GM19372 (cell line): ENCODE data around the gene SHC1.
"Not testable (repeated sequence)": the region's sequence is repeated elsewhere in the genome, so short reads cannot be mapped to it uniquely, and the experiment has no call there.

Source experiments
- ATAC-seq: cut with Tn5 transposase; IDR thresholded peaks from one replicate; pipeline ENCODE4 v1.9.1; 2021; ENCODE audit warnings: mild to moderate bottlenecking, low read depth, moderate library complexity; ENCODE audit not compliant: unreplicated experiment

Gene SHC1

DNA sequence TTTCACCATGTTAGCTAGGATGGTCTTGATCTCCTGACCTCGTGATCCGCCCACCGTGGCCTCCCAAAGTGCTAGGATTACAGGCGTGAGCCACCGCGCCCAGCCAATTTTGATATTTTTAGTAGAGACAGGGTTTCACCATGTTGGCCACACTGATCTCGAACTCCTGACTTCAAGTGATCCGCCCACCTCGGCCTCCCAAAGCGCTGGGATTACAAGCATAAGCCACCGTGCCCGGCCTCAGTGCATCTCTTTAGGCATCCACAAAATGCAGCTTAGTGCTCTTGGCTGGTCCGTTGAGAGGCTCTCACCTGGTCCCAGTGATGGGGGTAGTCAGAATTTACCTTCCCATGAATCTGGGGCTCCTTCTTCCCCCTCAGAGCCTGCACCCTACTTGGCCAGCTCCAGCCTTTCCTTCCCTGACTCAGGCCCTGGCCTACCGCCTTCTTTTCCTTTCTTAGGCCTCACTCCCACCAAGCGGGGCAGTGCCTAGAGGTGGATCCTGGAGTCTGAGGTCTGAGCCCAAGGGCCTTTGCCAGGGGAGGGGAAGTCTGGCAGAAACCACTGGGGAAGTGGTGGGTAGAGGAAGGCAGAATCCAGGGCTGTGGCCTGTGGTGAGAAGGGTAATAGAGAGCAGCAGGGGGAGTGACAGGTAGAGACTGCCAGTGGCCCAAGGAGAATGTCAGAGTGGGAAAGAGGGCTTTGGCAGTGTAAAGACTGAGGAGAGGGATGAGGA is 26.6 kb upstream of the SHC1 start:
- no peak for ATAC-seq

DNA sequence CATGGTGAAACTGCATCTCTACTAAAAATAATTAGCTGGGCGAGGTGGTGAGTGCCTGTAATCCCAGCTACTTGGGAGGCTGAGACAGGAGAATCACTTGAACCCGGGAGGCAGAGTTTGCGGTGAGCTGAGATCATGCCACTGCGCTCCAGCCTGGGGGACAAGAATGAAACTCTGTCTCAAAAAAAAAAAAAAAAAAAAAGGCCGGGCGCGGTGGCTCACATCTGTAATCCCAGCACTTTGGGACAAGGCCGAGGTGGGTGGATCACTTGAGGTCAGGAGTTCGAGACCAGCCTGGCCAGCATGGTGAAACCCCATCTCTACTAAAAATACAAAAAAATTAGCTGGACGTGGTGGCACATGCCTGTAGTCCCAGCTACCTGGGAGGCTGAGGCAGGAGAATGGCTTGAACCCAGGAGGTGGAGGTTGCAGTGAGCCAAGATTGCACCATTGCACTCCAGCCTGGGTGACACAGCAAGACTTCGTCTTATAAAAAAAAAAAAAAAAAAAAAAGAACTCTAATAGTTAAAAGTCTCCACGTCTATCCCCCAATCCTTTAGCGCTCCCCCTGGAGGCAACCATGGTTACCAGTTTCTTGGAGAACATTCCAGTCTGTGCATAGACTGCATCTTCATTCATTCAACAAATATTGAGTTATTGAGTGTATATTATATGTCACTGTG is 24.9 kb upstream of the SHC1 start:
- not testable (repeated sequence) for ATAC-seq

DNA sequence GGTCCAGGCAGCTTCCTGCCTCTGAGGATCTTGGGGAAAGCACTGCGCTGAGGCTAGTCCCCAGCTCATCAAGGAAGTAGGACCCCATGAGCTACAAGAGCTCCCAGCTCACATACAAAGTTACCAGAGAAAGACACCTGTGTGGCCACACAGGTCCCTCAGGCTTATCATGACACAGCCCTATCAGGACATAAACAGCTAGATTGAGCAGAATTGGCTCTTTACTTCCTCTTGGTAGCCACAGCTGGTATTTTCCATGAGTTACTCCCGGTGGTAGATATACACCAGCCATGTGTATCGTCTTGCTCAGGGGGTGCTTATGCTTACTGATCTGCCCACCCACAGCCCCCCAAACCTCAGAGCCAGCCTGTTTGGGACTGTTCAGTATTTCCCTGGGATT is 24.0 kb upstream of the SHC1 start:
- ATAC-seq = no peak

DNA sequence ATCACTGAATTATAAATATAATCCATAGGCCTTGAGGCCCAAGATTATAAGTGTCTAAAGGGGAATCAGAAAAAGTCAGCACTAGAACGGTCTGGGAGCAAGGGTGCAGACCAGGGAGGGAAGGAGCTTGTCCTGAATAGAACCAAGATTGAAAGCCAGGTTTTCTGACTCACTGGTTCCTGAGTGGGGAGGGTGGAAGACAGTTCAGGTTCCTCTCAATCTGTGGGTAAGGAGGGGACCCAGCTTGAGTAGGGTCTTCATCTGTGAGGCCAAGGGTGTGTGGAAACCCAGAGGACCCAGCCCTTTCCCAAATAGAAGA is 23.7 kb upstream of the SHC1 start:
- no peak for ATAC-seq

DNA sequence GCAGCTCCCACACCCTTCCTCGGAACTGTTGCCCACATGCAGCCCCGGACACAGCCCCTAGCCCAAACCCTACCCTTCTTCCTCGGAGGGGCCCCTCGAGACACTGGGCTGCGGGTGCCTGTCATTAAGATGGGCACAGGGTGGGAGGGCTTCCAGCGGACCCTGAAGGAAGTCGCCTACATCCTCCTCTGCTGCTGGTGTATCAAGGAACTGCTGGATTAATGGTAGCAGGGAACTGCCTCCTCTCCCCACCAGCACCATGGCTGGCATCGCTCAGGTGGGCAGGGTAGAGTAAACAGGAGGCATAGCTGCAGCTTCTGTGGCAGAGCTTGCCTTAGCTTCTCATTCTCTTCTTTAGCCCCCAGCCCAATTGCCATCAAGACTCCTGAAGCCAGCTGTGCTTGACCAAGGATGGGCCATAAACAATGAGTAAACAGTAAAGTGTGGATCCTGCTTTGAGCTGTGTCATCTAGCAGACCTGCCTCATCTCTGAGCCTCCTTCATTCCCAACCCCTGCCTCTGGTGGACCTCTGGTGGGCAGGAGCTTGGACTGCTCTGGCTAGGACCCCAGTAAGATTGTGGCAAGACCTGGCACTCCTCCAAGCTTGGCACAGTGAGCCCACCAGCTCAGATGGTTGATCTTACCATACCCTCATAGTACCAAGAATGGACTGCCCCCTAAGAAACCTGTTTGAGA is 23.2 kb upstream of the SHC1 start, which contains the start of gene LENEP:
LENEP (plus strand) TSS at position 15 of the 697 bp plus-strand sequence; CDS start at position 37, 22 bp downstream.
- no peak for ATAC-seq

DNA sequence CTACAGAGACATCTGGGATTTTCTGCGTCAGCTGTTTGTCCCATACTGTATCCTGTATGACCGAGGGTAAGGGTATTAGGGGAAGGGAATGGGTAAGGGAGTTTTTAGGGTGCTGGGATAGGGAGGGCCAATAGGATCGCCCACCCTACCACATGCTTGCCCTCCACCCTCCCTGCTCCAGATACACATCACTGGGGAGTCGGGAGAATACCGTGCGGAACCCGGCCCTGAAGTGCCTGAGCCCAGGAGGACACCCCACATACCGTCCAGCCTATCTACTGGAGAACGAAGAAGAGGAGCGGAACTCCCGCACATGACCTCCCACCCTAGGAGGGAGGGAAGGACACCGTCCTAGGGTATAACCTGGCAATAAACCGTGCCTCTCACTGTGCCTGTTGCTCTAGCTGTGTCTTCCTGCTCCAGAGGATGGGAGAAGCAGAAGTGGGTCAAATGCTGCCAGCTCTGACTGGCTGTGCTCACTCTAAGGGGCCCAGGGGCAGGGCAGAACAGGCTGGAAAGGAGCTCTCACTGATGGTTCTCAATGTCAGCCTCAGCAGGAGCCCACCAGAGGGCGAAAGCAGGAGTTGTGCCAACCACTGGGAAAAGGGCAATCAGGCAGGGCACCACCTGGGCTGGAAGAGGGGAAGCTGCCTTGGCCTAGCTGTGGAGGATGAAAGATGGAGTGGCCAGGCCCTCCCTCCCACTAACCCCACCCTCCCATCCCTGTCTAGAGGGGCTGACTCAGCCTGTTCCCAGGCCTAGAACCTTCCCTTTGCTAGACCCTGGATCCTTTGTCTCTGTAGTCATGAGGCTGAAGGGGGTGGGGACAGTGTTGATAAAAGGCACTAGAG is 22.4 kb upstream of the SHC1 start:
- no peak for ATAC-seq

DNA sequence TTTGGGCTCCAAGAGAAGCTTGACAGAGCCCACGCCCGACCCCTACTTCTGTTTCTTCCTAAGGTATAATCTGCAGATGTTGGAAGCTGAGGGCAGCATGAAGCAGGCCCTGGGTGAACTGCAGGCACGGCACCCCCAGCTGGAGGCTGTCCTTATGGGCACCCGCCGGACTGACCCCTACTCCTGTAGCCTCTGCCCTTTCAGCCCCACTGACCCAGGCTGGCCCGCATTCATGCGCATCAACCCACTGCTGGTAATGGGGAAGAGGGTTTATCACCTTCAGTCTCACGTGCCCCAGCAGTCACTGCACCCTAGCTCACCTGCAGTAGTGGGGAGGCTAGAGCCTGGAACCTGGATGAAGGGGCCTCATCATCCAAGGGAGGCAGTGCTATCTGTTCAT is 19.7 kb upstream of the SHC1 start:
- ATAC-seq = no peak

DNA sequence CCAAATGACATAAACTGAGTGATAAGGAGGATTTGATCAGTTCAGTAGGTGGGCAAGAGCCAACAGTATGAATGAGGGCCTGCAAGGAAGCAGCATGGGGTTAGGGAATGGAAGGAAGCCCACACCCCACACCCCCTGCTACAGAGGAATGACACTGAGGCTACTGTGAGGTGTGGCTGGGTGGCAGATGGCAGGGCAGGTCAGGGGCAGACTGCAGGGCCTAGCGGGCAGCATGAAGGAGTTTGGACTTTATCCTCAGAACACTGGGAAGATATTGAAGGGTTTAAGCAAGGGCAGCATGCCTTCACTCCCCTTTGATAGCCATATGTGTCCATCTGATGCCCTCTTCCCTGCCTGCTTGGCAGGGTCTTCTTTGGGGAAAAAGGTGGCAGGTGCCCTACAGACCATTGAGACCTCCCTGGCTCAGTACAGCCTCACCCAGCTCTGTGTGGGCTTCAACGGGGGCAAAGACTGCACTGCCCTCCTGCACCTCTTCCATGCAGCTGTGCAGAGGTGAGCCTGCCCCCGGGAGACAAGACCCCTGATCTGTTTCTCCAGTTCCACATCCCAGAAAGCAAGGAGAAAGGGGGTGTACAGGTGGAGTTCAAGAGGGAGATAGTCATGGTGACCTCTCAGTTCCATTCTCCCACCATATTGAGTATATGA is 18.8 kb upstream of the SHC1 start:
- ATAC-seq = no peak

DNA sequence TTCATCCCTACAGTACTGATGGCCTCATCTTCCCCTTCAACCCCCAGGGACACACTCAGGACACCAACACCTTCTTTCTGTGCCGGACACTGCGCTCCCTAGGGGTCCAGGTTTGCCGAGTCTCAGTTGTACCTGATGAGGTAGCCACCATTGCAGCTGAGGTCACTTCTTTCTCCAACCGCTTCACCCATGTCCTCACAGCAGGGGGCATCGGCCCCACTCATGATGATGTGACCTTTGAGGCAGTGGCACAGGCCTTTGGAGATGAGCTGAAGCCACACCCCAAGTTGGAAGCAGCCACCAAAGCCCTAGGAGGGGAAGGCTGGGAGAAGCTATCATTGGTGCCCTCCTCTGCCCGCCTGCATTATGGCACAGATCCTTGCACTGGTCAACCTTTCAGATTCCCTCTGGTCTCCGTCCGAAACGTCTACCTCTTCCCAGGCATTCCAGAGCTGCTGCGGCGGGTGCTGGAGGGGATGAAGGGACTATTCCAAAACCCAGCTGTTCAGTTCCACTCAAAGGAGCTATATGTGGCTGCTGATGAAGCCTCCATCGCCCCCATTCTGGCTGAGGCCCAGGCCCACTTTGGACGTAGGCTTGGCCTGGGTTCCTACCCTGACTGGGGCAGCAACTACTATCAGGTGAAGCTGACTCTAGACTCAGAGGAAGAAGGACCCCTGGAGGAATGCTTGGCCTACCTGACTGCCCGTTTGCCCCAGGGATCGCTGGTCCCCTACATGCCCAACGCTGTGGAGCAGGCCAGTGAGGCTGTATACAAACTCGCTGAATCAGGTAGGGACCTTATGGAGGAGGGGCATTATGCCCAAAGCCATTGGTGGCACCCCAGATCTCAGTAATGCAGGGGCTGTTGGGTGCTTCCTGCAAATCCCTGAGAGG is 17.8 kb upstream of the SHC1 start:
- no peak for ATAC-seq

DNA sequence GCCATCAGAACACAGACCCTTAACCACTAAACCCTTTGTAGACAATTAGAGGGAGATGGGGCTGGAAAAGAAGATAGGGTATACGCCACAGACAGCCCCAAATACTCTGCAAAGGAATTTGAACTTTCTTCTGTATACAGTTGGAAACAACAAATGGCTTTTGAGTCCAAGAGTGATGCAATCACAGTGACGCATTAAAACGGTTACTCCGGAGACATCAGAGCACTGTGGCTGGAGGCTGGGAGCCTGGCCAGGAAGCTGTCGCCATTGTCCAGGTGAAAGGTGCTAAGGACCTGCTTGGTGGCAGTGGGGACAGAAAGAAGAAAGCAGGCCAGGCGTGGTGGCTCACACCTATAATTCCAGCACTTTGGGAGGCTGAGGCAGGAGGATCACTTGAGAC is 16.8 kb upstream of the SHC1 start:
- no peak for ATAC-seq

DNA sequence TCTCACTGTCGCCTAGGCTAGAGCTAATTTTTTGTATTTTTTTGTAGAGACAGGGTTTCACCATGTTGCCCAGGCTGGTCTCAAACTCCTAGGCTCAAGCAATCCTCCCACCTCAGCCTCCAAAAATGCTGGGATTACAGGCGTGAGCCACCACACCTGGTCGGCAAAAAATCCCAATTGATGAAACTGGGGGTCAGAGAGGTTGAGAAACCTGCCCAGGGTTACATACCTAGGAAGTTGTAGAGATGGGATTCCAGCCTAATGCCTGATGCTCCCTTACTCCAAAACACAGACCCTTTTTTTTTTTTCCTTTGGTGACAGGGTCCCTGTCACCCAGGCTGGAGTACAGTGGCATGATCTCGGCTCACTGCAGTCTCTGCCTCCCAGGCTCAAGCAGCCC is 16.2 kb upstream of the SHC1 start:
- not testable (repeated sequence) for ATAC-seq

DNA sequence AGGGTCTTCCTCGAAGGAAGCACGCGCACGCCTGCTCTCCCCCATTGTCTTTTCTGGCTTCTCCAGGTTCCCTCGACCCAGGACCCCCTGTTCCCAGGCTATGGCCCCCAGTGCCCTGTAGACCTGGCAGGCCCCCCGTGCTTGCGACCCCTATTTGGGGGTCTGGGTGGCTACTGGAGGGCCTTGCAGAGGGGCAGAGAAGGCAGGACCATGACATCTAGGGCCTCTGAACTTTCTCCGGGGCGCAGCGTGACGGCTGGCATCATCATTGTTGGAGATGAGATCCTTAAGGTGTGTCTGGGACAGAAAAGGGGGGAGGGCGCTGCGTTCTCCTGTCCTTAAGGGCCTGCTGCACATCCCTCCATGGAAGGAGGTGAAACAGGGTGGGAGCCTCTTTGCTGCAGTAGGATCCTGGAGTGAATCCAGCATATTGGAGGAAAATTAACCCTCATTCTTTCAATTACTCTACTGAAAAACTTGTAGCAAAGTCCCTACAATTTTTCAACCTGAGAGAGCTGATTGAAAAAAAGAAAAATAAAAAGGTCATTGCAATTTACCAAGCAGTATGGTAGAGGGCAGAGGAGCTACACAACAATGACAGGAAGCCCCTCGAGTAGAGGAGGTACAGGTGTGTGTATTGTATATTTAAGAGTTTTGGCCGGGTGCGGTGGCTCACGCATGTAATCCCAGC is 13.4 kb upstream of the SHC1 start:
- ATAC-seq = no peak

DNA sequence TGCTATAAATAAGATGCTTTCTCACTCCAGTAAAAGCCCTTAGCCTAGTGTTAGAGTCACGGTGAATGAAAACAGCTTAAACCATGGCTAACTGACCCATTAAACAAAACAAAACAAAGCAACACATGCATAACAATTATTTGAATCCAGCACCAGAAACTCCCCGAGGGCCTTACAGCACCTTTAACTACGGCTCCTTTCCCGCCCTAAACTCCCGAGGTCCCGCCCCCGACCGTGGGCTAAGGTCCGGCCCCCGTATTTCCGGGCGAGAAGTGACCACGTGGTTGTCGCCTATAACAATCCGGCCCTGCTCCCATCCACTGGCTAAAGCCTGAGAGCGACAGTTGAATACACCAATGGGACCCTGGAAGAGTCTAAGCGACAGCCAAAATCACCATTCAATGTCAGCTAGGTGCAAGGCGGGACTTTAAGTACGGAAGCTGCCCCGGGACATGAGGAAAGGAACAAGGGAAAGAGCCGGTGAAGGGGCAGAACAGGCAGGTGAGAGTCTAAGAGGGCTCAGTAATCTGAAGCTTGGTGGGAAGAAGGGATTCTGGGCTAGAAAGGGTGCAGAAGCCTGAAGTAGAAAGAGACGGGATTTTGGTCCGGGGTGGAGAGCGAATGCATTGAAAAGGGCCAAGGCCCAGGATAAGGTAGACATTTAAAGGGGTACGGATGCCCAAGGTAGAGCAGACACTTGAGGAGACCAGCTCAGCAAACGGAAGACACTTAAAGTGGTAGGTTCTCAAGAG is 12.5 kb upstream of the SHC1 start, which contains the start of gene FLAD1:
FLAD1 (plus strand) TSS at position 448 of the 752 bp plus-strand sequence. CDS start 351 bp downstream, outside the sequence.
- peak; percentile 99 for ATAC-seq

DNA sequence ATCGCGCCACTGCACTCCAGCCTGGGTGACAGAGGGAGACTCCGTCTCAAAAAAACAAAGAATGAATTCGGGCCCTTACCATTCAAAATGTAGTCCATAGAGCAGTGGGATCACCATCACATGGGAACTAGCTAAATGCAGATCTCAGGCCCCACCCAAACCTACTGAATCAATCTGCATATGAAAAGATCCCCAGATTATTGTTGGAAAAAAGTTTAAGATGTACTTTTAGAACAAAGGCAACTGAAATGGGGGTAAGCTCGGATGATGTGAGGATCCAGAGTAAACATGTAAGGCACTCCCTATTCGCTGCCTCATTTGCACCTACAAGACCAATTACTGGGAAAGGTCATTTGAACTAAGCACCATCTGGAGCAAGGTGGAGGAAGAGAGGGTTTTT is 11.8 kb upstream of the SHC1 start:
- ATAC-seq = no peak

DNA sequence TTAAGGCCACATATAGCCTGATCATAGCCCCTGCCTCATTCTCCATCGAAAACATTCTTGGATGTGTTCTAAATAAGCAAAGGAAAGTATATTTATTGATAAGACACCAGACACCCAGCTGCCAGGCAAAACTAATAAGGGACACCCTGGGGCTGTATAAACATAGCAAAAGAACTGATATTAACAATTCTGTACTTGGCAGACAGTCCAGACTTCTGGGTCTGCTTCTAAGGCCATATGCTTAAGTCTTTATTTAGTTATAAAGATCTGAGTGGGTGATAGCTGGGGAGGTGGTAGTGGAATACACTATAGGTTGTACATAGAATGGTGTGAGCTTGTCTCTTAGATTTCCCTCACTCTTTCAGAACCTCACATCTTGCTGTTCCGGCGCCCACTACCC is 7.8 kb upstream of the SHC1 start:
- ATAC-seq = no peak

DNA sequence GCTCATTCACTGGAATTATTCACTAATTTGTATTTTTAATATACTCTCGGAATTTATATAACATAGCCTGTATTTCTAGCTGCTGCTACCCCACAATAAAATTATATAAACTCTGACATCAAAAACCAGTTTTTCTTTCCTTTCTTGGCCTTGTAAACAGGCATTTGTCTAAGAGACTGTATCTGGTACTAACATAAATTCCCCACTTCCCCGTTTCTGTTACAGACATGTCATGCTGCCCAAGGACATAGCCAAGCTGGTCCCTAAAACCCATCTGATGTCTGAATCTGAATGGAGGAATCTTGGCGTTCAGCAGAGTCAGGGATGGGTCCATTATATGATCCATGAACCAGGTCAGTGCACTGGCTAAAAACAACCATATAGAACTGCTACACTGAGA is 7.2 kb upstream of the SHC1 start:
- not testable (repeated sequence) for ATAC-seq

DNA sequence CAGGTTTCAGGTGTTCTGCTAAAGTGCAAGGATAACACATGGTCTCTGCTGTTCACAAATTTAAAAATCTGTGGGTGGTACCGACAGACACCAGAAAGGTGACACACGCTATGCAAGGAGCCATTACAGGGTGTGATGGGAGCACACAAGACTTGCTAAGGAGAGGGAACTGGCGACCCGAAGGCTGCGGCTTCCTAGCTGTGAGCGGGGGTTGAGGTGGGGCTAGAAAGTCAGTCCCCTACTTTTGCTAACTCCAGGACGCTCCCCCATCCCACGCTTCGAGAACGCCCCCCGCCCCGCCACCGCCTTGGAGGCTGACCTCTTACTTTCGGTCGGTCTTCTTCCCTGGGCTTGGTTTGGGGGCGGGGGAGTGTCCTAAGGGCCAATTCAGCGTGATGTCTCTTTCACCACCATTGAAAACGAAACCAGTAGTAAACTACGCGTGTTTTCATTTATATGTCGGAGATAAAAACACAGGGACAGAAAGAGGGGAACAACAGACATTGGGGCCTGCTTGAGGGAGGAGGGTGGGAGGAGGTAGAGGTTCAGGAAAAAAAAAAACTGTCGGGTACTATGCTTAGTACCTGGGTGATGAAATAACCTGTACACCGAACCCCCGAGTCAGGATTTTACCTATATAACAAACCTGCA is 5.0 kb upstream of the SHC1 start:
- ATAC-seq = no peak
